ENCODE measurements around the gene GNAQ. TPM values are rescaled to one million over a fixed set of nuclear protein-coding genes. Genes with fewer than 3 reads are reported as not detected.
"Not testable (repeated sequence)": the region's sequence is repeated elsewhere in the genome, so short reads cannot be mapped to it uniquely, and the experiment has no call there.

The GNAQ gene
- total RNA-seq, 1 donor: 53.1 TPM

DNA sequence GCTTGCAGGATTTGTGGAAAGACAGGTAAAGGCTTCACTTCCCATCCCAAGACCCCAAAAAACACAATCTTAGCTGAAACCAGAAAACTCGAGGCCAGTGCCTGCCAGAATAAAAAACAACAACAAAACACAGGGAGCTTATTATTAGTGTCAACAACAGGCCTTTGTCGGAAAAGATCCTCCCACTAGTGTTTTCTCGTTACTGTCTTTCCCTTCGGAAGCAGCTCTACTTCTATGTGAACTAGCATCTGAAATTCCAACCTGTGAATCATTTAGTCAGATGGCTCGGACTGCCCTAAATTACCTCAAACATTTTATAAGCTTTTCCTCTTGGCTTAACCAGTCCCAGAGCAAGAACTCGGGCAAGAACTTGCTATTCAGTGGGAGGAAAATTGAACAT is 261.3 kb downstream of the GNAQ start:
- DNase-seq (ENCODE audit: low read depth): peak; percentile 72
- no peak overlapping the region for H3K4me3 ChIP-seq (ENCODE audit: low read depth, low read length)
- TF ChIP-seq, protein P1, sequence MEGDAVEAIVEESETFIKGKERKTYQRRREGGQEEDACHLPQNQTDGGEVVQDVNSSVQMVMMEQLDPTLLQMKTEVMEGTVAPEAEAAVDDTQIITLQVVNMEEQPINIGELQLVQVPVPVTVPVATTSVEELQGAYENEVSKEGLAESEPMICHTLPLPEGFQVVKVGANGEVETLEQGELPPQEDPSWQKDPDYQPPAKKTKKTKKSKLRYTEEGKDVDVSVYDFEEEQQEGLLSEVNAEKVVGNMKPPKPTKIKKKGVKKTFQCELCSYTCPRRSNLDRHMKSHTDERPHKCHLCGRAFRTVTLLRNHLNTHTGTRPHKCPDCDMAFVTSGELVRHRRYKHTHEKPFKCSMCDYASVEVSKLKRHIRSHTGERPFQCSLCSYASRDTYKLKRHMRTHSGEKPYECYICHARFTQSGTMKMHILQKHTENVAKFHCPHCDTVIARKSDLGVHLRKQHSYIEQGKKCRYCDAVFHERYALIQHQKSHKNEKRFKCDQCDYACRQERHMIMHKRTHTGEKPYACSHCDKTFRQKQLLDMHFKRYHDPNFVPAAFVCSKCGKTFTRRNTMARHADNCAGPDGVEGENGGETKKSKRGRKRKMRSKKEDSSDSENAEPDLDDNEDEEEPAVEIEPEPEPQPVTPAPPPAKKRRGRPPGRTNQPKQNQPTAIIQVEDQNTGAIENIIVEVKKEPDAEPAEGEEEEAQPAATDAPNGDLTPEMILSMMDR (IDR thresholded peaks at IDR 0.05; ENCODE audit: insufficient read depth, low read depth, low read length): no peak

- TF ChIP-seq, protein P1 (IDR thresholded peaks at IDR 0.05; ENCODE audit: insufficient read depth, low read depth, low read length): no peak
- no peak overlapping the region for H3K4me3 ChIP-seq (ENCODE audit: low read depth, low read length)
- DNase-seq (ENCODE audit: low read depth): no peak
Observed at GRCh38 chr9:77769246-77769645, 262.4 kb downstream of the GNAQ start.

DNA sequence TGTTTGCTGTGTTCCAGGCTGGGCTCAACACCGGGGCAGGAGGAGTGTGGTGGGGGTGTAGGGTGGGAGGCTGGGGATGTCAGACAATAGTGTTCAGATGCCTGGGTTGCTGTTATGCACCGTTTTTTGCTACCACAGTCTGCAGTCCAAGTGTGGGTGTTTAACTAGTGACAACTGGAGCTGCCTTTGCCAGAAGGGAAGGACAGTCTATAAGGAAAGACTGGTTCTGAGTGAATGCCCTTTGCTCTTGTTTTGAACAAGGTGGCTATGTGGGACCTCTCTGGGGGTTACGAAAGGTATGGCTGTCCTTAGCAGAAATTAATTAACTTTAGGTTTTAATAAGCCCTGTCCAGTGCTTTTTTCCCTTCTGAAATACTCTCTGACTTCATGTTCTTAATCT is 265.0 kb downstream of the GNAQ start:
- no peak for DNase-seq (ENCODE audit: low read depth)
- no peak overlapping the region for H3K4me3 ChIP-seq (ENCODE audit: low read depth, low read length)

DNA sequence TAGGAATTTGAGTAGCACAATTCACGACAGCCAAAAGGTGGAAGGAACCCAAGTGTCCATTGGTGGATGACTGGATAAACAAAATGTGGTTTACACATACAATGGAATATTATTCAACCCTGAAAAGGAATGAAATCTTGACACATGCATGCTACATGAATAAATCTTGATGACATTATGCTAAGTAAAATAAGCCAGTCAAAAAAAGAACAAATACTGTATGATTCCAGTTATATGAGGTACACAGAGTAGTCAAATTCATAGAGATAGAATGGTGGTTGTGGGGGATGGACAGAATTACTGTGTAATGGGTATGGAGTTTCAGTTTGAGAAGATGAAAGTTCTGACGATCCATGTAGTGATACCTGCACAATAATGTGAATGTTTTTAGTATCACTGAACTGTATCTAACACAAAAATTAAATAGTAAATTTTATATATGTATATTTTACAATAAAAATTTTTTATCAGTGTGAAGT is 265.8 kb downstream of the GNAQ start:
- TF ChIP-seq, protein P1 (IDR thresholded peaks at IDR 0.05; ENCODE audit: insufficient read depth, low read depth, low read length): no peak
- H3K4me3 ChIP-seq (ENCODE audit: low read depth, low read length): no peak overlapping the region
- DNase-seq (ENCODE audit: low read depth): no peak

More for the DNA sequence above, 265.0 kb downstream of the GNAQ start:
- TF ChIP-seq, protein P1 (IDR thresholded peaks at IDR 0.05; ENCODE audit: insufficient read depth, low read depth, low read length): no peak

- TF ChIP-seq, protein P1 (IDR thresholded peaks at IDR 0.05; ENCODE audit: insufficient read depth, low read depth, low read length): peak; percentile 74
- no peak overlapping the region for H3K4me3 ChIP-seq (ENCODE audit: low read depth, low read length)
- DNase-seq (ENCODE audit: low read depth): peak; percentile 74
Observed at GRCh38 chr9:77764894-77765780, 266.5 kb downstream of the GNAQ start.

DNA sequence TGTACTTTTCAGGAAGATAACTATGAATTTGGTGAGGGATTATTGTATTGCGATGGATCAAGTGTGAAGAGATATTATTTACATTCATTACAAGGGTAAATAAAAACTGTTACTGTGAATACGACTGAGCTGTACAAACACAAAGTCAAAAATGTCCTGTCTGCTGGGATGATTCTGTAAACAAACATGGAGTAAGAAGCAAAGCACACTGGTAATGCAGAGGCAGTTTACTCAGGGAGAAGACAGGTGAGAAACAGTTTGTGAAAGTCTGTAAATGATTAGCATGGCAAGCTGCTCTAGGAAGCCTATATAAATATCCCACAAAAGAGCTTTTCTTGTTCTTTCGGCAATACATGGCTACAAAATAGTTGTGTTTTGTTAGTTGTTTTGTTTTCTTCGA is 268.0 kb downstream of the GNAQ start:
- TF ChIP-seq, protein P1 (IDR thresholded peaks at IDR 0.05; ENCODE audit: insufficient read depth, low read depth, low read length): no peak
- DNase-seq (ENCODE audit: low read depth): no peak

DNA sequence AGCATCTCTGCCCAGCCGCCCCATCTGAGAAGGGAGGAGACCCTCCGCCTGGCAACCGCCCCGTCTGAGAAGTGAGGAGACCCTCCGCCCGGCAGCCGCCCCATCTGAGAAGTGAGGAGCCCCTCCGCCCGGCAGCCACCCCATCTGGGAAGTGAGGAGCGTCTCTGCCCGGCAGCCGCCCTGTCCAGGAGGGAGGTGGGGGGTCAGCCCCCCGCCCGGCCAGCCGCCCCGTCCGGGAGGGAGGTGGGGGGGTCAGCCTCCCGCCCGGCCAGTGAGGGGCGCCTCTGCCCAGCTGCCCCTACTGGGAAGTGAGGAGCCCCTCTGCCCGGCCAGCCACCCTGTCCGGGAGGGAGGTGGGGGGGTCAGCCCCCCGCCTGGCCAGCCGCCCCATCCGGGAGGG is 270.7 kb downstream of the GNAQ start:
- DNase-seq (ENCODE audit: low read depth); H3K4me3 ChIP-seq (ENCODE audit: low read depth, low read length): not testable (repeated sequence)

More for the DNA sequence above, 268.0 kb downstream of the GNAQ start:
- H3K4me3 ChIP-seq (ENCODE audit: low read depth, low read length): no peak overlapping the region

Data from fibroblast of villous mesenchyme (primary cell).